OCI-LY3 (cell line): ENCODE results near the gene OVOL3.

Experiments
- CTCF ChIP-seq: fragments of 200-600, 300-600 bp; sonication (generic); IDR thresholded peaks from 2 replicates; pipeline ENCODE4 v1.5.1; 2014; ENCODE audit warnings: antibody characterized with exemption, low read length, low read depth
- EZH2phosphoT487 ChIP-seq: fragments of 200-600 bp; shearing (Covaris generic); IDR thresholded peaks from 2 replicates; pipeline ENCODE4 v1.6.1; 2018; ENCODE audit warnings: antibody characterized with exemption, mixed run types, low read depth

- TF ChIP-seq EZH2phosphoT487 (no peak), CTCF (no peak)
Observed at GRCh38 chr19:36081385-36081784, 29.6 kb upstream of the OVOL3 start.
